H9 (cell line): Measurements from ENCODE around the gene MYO5B. TPM values are rescaled to one million over a fixed set of nuclear protein-coding genes. Genes with fewer than 3 reads are reported as not detected.

Experiments used
- DNase-seq: peaks from one replicate; pipeline ENCODE4 v3.0.0-alpha.2; 2017
- H2AFZ ChIP-seq: one replicate; pipeline ENCODE4 v1.6.1; 2013; ENCODE audit warnings: mild to moderate bottlenecking, low read length, control low read depth, moderate library complexity
- H2AK5ac ChIP-seq: 2 replicates; pipeline ENCODE4 v1.6.1; 2013; ENCODE audit warnings: low read length, control low read depth, mixed read lengths; ENCODE audit not compliant: insufficient read length
- H2BK120ac ChIP-seq: one replicate; pipeline ENCODE4 v1.6.1; 2013; ENCODE audit warnings: low read depth, mild to moderate bottlenecking, low read length, control low read depth, inconsistent platforms; ENCODE audit not compliant: poor library complexity, severe bottlenecking
- H2BK12ac ChIP-seq: 2 replicates; pipeline ENCODE4 v1.6.1; 2013; ENCODE audit warnings: low read length, control low read depth, mixed read lengths, low read depth; ENCODE audit not compliant: insufficient read length
- H2BK15ac ChIP-seq: 2 replicates; pipeline ENCODE4 v1.6.1; 2013; ENCODE audit warnings: low read depth, low read length, control low read depth
- H2BK20ac ChIP-seq: one replicate; pipeline ENCODE4 v1.6.1; 2013; ENCODE audit warnings: low read depth, mild to moderate bottlenecking, low read length, control low read depth, inconsistent platforms; ENCODE audit not compliant: poor library complexity, severe bottlenecking
- H2BK5ac ChIP-seq: 2 replicates; pipeline ENCODE4 v1.6.1; 2013; ENCODE audit warnings: low read length, control low read depth, mixed read lengths; ENCODE audit not compliant: insufficient read length
- H3K14ac ChIP-seq: 2 replicates; pipeline ENCODE4 v1.6.1; 2013; ENCODE audit warnings: low read length, control low read depth; ENCODE audit not compliant: insufficient read depth
- H3K18ac ChIP-seq: 2 replicates; pipeline ENCODE4 v1.6.1; 2013; ENCODE audit warnings: low read depth, mild to moderate bottlenecking, mixed read lengths, low read length, control low read depth; ENCODE audit not compliant: insufficient read length
- H3K23ac ChIP-seq: 2 replicates; pipeline ENCODE4 v1.6.1; 2013; ENCODE audit warnings: low read length, control low read depth, mixed read lengths, low read depth; ENCODE audit not compliant: insufficient read length
- H3K23me2 ChIP-seq: 2 replicates; pipeline ENCODE4 v1.6.1; 2013; ENCODE audit warnings: low read depth, mild to moderate bottlenecking, mixed read lengths, low read length, control low read depth; ENCODE audit not compliant: insufficient read length, poor library complexity, severe bottlenecking
- H3K27ac ChIP-seq: 2 replicates; pipeline ENCODE4 v1.5.1; 2013; ENCODE audit warnings: low read length, control low read depth, mixed read lengths, low read depth; ENCODE audit not compliant: insufficient read length
- H3K27me3 ChIP-seq: 2 replicates; pipeline ENCODE4 v1.6.1; 2013; ENCODE audit warnings: low read length, control low read depth, inconsistent platforms; ENCODE audit not compliant: insufficient read depth
- H3K4ac ChIP-seq: 2 replicates; pipeline ENCODE4 v1.6.1; 2013; ENCODE audit warnings: low read depth, mild to moderate bottlenecking, control low read depth, inconsistent platforms, low read length, moderate library complexity
- H3K4me1 ChIP-seq: 2 replicates; pipeline ENCODE4 v1.6.1; 2013; ENCODE audit warnings: low read length, control low read depth, inconsistent platforms; ENCODE audit not compliant: insufficient read depth
- H3K4me2 ChIP-seq: 2 replicates; pipeline ENCODE4 v1.6.1; 2013; ENCODE audit warnings: low read length, control low read depth, mixed read lengths; ENCODE audit not compliant: insufficient read length, insufficient read depth
- H3K56ac ChIP-seq: 2 replicates; pipeline ENCODE4 v1.6.1; 2013; ENCODE audit warnings: low read depth, mild to moderate bottlenecking, mixed read lengths, low read length, control low read depth; ENCODE audit not compliant: insufficient read length
- H3K79me1 ChIP-seq: 2 replicates; pipeline ENCODE4 v1.6.1; 2013; ENCODE audit warnings: low read depth, mild to moderate bottlenecking, moderate library complexity, low read length, control low read depth, inconsistent platforms; ENCODE audit not compliant: insufficient read depth, poor library complexity, severe bottlenecking
- H3K79me2 ChIP-seq: 2 replicates; pipeline ENCODE4 v1.6.1; 2013; ENCODE audit warnings: low read length, control low read depth, inconsistent platforms; ENCODE audit not compliant: insufficient read depth
- H3K9ac ChIP-seq: 2 replicates; pipeline ENCODE4 v1.6.1; 2013; ENCODE audit warnings: low read length, control low read depth, mixed read lengths; ENCODE audit not compliant: insufficient read length; ENCODE audit errors: extremely low read depth
- H3K9me3 ChIP-seq: one replicate; pipeline ENCODE4 v1.6.1; 2013; ENCODE audit warnings: low read depth, low read length, inconsistent platforms; ENCODE audit not compliant: control insufficient read depth
- H3T11ph ChIP-seq: one replicate; pipeline ENCODE4 v1.6.1; 2013; ENCODE audit warnings: mild to moderate bottlenecking, low read length, control low read depth, inconsistent platforms
- H4K20me1 ChIP-seq: one replicate; pipeline ENCODE4 v1.6.1; 2013; ENCODE audit not compliant: control insufficient read depth, insufficient read length, insufficient read depth
- H4K5ac ChIP-seq: 2 replicates; pipeline ENCODE4 v1.6.1; 2013; ENCODE audit warnings: low read depth, mild to moderate bottlenecking, mixed read lengths, low read length, control low read depth; ENCODE audit not compliant: insufficient read length
- H4K8ac ChIP-seq: replicated peaks from 2 replicates; pipeline ENCODE4 v1.6.1; 2013; ENCODE audit warnings: low read length, control low read depth, mixed read lengths, low read depth; ENCODE audit not compliant: insufficient read length
- H4K91ac ChIP-seq: 2 replicates; pipeline ENCODE4 v1.6.1; 2013; ENCODE audit warnings: low read depth, mild to moderate bottlenecking, moderate library complexity, mixed read lengths, low read length, control low read depth; ENCODE audit not compliant: insufficient read length
- H3K27ac Mint-ChIP-seq, 3 experiments: 2 replicates in 2 of 3; 3 replicates in 1 of 3; pipeline ENCODE4 v1.8.0; 2020 to 2021; ENCODE audit warnings: mixed read lengths in 3 of 3, mild to moderate bottlenecking in 1 of 3, moderate library complexity in 1 of 3
- H3K27me3 Mint-ChIP-seq: 2 replicates; pipeline ENCODE4 v1.8.0; 2021; ENCODE audit warnings: low read depth, mild to moderate bottlenecking, moderate library complexity, mixed read lengths
- H3K36me3 Mint-ChIP-seq, 3 experiments: 2 replicates in 2 of 3; 3 replicates in 1 of 3; pipeline ENCODE4 v1.8.0; 2020 to 2021; ENCODE audit warnings: low read depth in 3 of 3, mixed read lengths in 3 of 3; ENCODE audit not compliant: insufficient read depth in 1 of 3
- H3K4me1 Mint-ChIP-seq, 2 experiments: 2 replicates each; pipeline ENCODE4 v1.8.0; 2020; ENCODE audit warnings: mixed read lengths in 2 of 2
- H3K4me3 Mint-ChIP-seq, 2 experiments: 2 replicates in 1 of 2; 3 replicates in 1 of 2; pipeline ENCODE4 v1.8.0; 2020 to 2021; ENCODE audit warnings: mild to moderate bottlenecking in 2 of 2, mixed read lengths in 2 of 2, moderate library complexity in 1 of 2
- H3K9me3 Mint-ChIP-seq, 2 experiments: 2 replicates in 1 of 2; 3 replicates in 1 of 2; pipeline ENCODE4 v1.8.0; 2020; ENCODE audit warnings: mild to moderate bottlenecking in 2 of 2, mixed read lengths in 2 of 2, moderate library complexity in 1 of 2
- WGBS: extraction: QIAGEN DNeasy Blood & Tissue Kit; methylation state at CpG from one replicate; pipeline ENCODE4 v1.1.7; 2013; ENCODE audit warnings: missing lambda C conversion rate, low lambda C conversion rate, mixed read lengths; ENCODE audit not compliant: insufficient read length; ENCODE audit errors: extremely low coverage; 5-methylcytosine and 5-hydroxymethylcytosine counted together
- total RNA-seq: library from RNA; stranded (reverse); gene quantifications from 2 replicates; pipeline ENCODE4 v1.2.1, GENCODE V29; 2021
- TF ChIP-seq, protein P1 (sequence below): fragments of 200-600 bp; sonication (generic); conservative IDR thresholded peaks from 3 replicates; pipeline ENCODE4 v1.8.0; 2021; ENCODE audit warnings: antibody characterized with exemption, mild to moderate bottlenecking

Gene MYO5B
- total RNA-seq, 1 experiment from 2014 or later: 9.3 TPM

- H3K23me2 ChIP-seq: no peaks in the 10 kb centered on the region
- no peak overlapping the region for H3K14ac ChIP-seq
- H3K9ac ChIP-seq: no peak overlapping the region
- Mint-ChIP-seq H3K4me3 (no peak overlapping the region), H3K36me3 (no peaks in the 10 kb centered on the region; a peak in 1 of 7 replicates), H3K4me1 (peaks cover 13 to 27% of the 10 kb centered on the region in 2 experiments), H3K9me3 (no peaks in the 10 kb centered on the region), H3K27ac (no peak overlapping the region), H3K27me3 (peaks cover 2% of the 10 kb centered on the region; the same call in 1 of the 2 replicates)
- TF ChIP-seq, protein P1, sequence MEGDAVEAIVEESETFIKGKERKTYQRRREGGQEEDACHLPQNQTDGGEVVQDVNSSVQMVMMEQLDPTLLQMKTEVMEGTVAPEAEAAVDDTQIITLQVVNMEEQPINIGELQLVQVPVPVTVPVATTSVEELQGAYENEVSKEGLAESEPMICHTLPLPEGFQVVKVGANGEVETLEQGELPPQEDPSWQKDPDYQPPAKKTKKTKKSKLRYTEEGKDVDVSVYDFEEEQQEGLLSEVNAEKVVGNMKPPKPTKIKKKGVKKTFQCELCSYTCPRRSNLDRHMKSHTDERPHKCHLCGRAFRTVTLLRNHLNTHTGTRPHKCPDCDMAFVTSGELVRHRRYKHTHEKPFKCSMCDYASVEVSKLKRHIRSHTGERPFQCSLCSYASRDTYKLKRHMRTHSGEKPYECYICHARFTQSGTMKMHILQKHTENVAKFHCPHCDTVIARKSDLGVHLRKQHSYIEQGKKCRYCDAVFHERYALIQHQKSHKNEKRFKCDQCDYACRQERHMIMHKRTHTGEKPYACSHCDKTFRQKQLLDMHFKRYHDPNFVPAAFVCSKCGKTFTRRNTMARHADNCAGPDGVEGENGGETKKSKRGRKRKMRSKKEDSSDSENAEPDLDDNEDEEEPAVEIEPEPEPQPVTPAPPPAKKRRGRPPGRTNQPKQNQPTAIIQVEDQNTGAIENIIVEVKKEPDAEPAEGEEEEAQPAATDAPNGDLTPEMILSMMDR: no peak
- no peaks in the 10 kb centered on the region for H3K79me1 ChIP-seq
- no peak overlapping the region for H3K4ac ChIP-seq
- no peak overlapping the region for H4K8ac ChIP-seq
- no peak overlapping the region for H4K5ac ChIP-seq
- H4K91ac ChIP-seq: no peak overlapping the region
- H2BK20ac ChIP-seq: no peak overlapping the region
- H2BK5ac ChIP-seq: no peak overlapping the region
- no CpG with 5 or more reads among the region's 2 CpGs for WGBS
- no peak overlapping the region for H2AFZ ChIP-seq
- H3K56ac ChIP-seq: no peak overlapping the region
- no peak overlapping the region for H3K23ac ChIP-seq
- no peaks in the 10 kb centered on the region for H4K20me1 ChIP-seq
- no peaks in the 10 kb centered on the region; the same call in 1 of the 2 replicates for H3K27me3 ChIP-seq
- peaks cover 8% of the 10 kb centered on the region; the same call in 1 of the 2 replicates for H3K4me1 ChIP-seq
- no peak overlapping the region for H2BK120ac ChIP-seq
- H3T11ph ChIP-seq: no peak overlapping the region
- H3K9me3 ChIP-seq: no peaks in the 10 kb centered on the region
- H3K79me2 ChIP-seq: no peaks in the 10 kb centered on the region
- no peak overlapping the region for H3K18ac ChIP-seq
- H2AK5ac ChIP-seq: no peak overlapping the region
- no peak overlapping the region for H3K4me2 ChIP-seq
- DNase-seq: no peak
- H3K27ac ChIP-seq: no peak overlapping the region
- H2BK12ac ChIP-seq: no peak overlapping the region
- no peak overlapping the region for H2BK15ac ChIP-seq
These were observed 121.6 kb downstream of the MYO5B start for GRCh38 chr18:50073319-50073718.
